Ramos (cell line): ENCODE measurements around the gene ATXN8OS.
"Not testable (repeated sequence)": the region's sequence is repeated elsewhere in the genome, so short reads cannot be mapped to it uniquely, and the experiment has no call there.

Source experiments
- in situ Hi-C: fragments of 300-500 bp; cut with MboI; formaldehyde crosslinking; loops from one replicate; pipeline ENCODE4 v1.14.3; 2022; ENCODE audit warnings: low sequenced_read_pairs; ENCODE audit not compliant: unreplicated experiment

ATXN8OS gene

GRCh38 chr13:70107498-70108281 lies at the start of gene ATXN8OS:
ATXN8OS (plus strand) TSS chr13:70107826.
- in situ Hi-C loops, result no loop called here

GRCh38 chr13:70080012-70080411 lies 27.6 kb upstream of the ATXN8OS start:
- in situ Hi-C loops, result no loop called here

DNA sequence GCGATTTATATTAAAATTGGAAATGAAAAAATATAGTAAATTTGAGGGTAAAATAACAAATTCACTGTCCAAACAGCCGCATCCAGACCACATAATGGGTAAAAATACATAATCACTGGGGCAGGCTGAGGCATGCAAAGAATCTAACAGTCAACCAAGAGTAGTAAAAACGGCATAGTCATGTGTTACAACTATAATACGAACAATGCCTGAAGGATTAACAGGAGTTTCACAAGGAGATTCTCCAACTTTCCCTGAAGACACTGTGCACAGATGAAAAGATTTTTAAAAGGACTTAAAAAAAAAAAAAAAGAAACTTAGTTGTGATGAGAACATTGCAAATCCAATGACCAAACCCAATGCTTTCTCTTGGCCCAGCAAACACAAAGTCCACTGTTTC lies 20.4 kb upstream of the ATXN8OS start:
- in situ Hi-C loops, result no loop called here

GRCh38 chr13:70088926-70089325 lies 18.7 kb upstream of the ATXN8OS start:
- in situ Hi-C loops, result no loop called here

- in situ Hi-C loops, result no loop called here
Observed at GRCh38 chr13:70090036-70090723, 17.4 kb upstream of the ATXN8OS start.

DNA sequence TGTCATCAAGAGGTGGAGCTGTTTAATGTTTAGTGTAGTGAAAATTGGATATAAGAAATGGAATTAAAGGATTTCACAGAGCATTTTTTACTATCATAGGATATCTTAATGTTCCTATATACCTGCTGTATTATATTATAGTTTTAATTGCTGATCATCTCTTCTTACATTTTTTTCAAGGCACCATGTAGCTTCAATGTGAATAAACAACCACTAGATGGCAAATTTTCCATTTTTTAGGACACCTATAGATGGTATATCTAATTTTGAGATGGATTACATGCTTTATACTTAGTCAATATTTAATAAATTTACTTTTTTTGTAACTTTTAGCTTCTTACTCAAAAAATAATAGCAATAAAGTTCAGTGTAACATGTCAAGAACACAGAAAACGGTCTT lies 9.0 kb upstream of the ATXN8OS start:
- in situ Hi-C loops, result no loop called here

- in situ Hi-C loops, result no loop called here
Observed at GRCh38 chr13:70104481-70104880, 3.1 kb upstream of the ATXN8OS start.

- in situ Hi-C loops, result no loop called here
Observed at GRCh38 chr13:70107125-70107497, 515 bp upstream of the ATXN8OS start.

GRCh38 chr13:70108356-70109105 lies 905 bp downstream of the ATXN8OS start, which contains the start of gene KLHL1:
KLHL1 (minus strand) TSS chr13:70108452; CDS start chr13:70107699, 753 bp downstream.
- in situ Hi-C loops, result no loop called here

DNA sequence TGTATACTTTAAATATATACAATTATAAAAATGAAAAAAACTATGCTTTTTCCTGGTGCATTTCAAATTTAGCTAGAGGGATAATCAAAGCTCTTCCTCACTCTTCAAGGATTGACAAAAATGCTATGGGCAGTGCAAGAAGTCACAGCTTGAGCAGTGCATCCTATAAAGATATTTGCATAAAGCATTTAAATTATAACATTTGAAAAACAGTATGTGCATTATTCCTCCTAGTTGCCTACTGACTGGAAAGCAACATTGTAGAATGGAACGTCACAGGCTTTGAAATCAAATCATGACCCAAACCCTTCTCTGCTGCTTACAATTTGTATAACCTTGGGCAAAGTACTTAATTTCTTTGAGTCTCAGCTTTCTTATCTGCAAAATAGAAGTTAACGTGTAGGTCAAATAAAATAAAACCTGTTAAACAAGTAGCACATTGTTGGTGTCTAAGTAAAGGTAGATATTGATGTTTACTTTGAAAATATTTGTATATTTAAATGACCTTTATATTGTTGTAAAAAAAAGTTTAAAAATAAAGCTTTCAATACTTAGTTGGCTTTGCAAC lies 9.8 kb downstream of the ATXN8OS start:
- in situ Hi-C loops, result no loop called here

DNA sequence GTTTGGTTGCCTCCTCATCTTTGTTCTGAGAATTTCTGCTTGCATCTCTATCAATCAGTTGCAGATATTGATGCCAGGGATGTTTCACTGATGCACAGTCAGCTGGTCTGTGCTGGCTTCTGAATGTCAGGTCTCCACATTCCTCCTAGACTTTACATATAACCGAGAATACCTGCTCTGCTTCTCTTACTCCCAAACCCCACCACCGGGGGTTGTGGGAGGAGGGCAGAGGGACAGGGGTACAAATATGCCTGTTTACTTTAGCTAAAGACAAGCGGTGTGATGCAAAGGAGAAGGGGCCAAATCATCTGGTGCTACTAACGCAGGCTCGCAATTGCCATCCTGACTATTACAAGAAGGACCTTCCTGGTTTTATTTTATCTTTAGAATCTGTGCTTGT lies 18.1 kb downstream of the ATXN8OS start:
- in situ Hi-C loops, result no loop called here

DNA sequence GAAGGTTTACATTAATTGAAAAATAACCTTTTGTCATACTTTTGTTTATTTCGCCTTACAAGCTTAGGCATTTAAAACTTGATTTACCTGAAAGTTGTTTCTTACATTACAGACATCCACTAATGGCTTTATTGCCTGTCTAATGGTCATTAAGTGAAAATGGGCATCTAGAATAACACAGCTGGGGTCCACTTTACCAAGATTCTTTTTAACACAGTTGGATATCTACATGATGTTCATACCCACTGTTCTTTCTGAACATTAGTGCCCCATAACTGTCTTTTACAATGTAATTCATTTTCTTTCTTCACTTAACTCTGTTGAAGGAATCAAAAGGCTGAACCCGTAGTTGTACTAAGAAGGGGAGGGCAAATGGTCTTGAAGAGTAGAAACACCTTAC lies 20.5 kb downstream of the ATXN8OS start:
- in situ Hi-C loops, result no loop called here

DNA sequence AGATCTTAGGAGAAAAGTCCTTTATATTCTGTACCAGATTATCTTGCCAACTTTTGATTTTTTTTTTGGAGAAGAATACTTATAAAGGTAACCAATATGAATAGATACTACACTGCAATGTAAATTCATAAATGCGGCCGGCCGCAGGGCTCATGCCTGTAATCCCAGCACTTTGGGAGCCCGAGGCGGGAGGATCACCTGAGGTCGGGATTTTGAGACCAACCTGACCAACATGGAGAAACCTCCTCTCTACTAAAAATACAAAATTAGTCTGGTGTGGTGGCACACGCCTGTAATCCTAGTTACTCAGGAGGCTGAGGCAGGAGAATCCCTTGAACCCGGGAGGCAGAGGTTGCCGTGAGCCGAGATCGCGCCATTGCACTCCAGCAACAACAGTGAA lies 35.0 kb downstream of the ATXN8OS start:
- in situ Hi-C loops, result not testable (repeated sequence)

DNA sequence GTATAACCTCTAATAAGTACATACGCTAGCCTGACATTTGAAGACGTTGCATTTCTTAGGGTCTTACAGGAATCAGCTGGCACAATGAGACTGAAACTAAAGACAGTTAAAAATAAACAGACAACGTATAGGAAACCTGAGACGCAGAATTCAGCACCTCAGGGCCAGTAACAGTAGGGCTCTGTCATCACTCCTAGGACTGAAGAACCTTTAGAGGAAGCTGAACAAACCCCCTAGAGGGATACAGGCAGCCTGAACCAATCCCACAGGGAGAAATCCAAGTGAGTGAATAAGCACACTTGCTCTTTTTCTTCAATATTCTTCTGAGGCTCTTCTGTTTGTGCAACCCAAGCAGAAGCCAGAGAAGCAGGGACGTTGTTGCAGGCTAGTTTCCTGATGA lies 54.5 kb downstream of the ATXN8OS start:
- in situ Hi-C loops, result no loop called here

GRCh38 chr13:70170689-70171088 lies 63.1 kb downstream of the ATXN8OS start:
- in situ Hi-C loops, result no loop called here

DNA sequence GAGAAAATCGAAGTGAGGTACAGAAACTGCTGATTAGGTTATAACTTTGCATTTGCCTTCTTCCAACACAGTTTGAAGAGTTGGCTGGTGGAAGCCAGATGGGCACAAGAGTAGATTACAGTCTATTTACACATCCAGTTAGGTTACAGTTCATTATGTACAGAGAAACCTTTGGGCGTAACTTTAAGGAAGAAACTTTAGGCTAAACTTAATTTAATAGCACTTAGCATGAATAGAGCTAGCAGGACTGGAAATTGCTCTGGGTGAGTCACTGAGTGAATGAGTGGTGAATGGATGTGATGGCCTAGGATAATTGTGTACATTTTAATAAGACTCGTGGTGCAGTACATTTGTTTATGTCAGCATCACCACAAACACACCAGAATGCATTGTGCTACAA lies 63.5 kb downstream of the ATXN8OS start:
- in situ Hi-C loops, result no loop called here

- in situ Hi-C loops, result no loop called here
Observed at GRCh38 chr13:70172946-70173597, 65.4 kb downstream of the ATXN8OS start.

GRCh38 chr13:70173598-70173959 lies 66.0 kb downstream of the ATXN8OS start:
- in situ Hi-C loops, result no loop called here

GRCh38 chr13:70178346-70178745 lies 70.7 kb downstream of the ATXN8OS start:
- in situ Hi-C loops, result no loop called here
